ENCODE data around the gene KRT26.

DNA sequence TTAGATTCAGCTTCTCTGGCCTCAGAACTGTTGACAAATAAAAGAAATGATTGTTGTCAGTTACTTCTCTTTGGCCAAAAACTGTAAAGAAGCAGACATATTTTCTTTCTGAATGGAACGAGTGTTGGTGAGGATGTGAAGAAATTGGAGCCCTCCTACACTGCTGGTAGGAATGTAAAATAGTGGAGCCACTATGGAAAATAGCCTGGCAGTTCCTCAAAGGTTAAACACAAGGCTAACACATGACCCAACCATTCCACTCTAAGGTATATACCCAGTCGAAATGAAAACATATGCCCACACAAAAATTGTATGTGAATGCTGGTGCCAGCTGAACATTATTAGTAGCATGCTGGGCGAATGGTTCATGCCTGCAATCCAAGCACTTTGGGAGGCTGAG, 54.2 kb downstream of the KRT26 start:
- TF ChIP-seq, protein P1, sequence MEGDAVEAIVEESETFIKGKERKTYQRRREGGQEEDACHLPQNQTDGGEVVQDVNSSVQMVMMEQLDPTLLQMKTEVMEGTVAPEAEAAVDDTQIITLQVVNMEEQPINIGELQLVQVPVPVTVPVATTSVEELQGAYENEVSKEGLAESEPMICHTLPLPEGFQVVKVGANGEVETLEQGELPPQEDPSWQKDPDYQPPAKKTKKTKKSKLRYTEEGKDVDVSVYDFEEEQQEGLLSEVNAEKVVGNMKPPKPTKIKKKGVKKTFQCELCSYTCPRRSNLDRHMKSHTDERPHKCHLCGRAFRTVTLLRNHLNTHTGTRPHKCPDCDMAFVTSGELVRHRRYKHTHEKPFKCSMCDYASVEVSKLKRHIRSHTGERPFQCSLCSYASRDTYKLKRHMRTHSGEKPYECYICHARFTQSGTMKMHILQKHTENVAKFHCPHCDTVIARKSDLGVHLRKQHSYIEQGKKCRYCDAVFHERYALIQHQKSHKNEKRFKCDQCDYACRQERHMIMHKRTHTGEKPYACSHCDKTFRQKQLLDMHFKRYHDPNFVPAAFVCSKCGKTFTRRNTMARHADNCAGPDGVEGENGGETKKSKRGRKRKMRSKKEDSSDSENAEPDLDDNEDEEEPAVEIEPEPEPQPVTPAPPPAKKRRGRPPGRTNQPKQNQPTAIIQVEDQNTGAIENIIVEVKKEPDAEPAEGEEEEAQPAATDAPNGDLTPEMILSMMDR (IDR thresholded peaks at IDR 0.05): no peak
- no peak for TF ChIP-seq POLR2A (IDR thresholded peaks at IDR 0.05)

Measured in lower leg skin (tissue), 3 donors.